HepG2 (cell line): Measurements from ENCODE around the gene ANKS6. TPM values are rescaled to one million over a fixed set of nuclear protein-coding genes. Genes with fewer than 3 reads are reported as not detected.

ENCODE experiments used
- ATAC-seq: fragments of 200-7000 bp; cut with Tn5 transposase; 3 replicates; pipeline ENCODE4 v1.9.1; 2020; ENCODE audit warnings: mild to moderate bottlenecking, moderate library complexity
- BruUV-seq: library from RNA; stranded (reverse); fragments of 400-500 nt; replicated peaks from 2 replicates; lab custom pipeline; 2021; lab: Mats Ljungman, UMichigan
- CTCF ChIA-PET: fragments of 300-600 bp; formaldehyde crosslinking; extraction: SDS; loops from one replicate; lab custom pipeline; 2021; ENCODE audit warnings: low total read pairs, inconsistent platforms, low intra/inter-chr PET ratio; lab: Yijun Ruan, JAX
- POLR2A ChIA-PET: fragments of 350-600 bp; sonication (Branson Sonifier 250); formaldehyde crosslinking; loops from one replicate; lab custom pipeline; 2020; ENCODE audit warnings: antibody characterized with exemption, inconsistent platforms; lab: Yijun Ruan, JAX
- DNase-seq: peaks from one replicate; pipeline ENCODE4 v3.0.0-alpha.2; 2015; ENCODE audit warnings: low spot score
- FAIRE-seq: peaks from 3 replicates; lab custom pipeline; 2011; peaks lifted over from hg19 to GRCh38; lab: Jason Lieb, UNC
- H2AFZ ChIP-seq: one replicate; pipeline ENCODE4 v1.6.1; 2011; ENCODE audit warnings: low read length, inconsistent platforms
- H3K27ac ChIP-seq: fragments of 300-600 bp; 3 replicates; pipeline ENCODE4 v1.8.0; 2011; ENCODE audit warnings: mixed run types, mild to moderate bottlenecking, mixed read lengths, low read length, inconsistent platforms; ENCODE audit not compliant: insufficient read depth; ENCODE audit errors: extremely low read length
- H3K27me3 ChIP-seq, 2 experiments: fragments of 200-600 bp in 1 of 2; 2 replicates in 1 of 2; 3 replicates in 1 of 2; pipeline versions ENCODE4 v1.6.0 to v1.8.0; 2011; ENCODE audit warnings: low read length in 2 of 2, mild to moderate bottlenecking in 2 of 2, moderate library complexity in 2 of 2, inconsistent platforms in 1 of 2; ENCODE audit not compliant: insufficient read depth in 2 of 2, control insufficient read depth in 1 of 2
- H3K36me3 ChIP-seq, 2 experiments: fragments of 200-600 bp in 1 of 2; replicated peaks in 1 of 2; 2 replicates in 1 of 2; 3 replicates in 1 of 2; pipeline versions ENCODE4 v1.5.1 to v1.8.0; 2011; ENCODE audit warnings: low read length in 2 of 2, inconsistent platforms in 1 of 2; ENCODE audit not compliant: insufficient read depth in 2 of 2, control insufficient read depth in 1 of 2
- H3K4me1 ChIP-seq: 2 replicates; pipeline ENCODE4 v1.5.1; 2012; ENCODE audit warnings: low read length, inconsistent platforms; ENCODE audit not compliant: insufficient read depth
- H3K4me2 ChIP-seq: 2 replicates; pipeline ENCODE4 v1.6.0; 2011; ENCODE audit warnings: low read depth, low read length, inconsistent platforms
- H3K4me3 ChIP-seq, 3 experiments: fragments of 200-600 bp in 1 of 3; sonication (generic), shearing (Covaris generic) in 1 of 3; replicated peaks in 1 of 3; 2 replicates each; pipeline ENCODE4 v1.5.1; 2011 to 2016; ENCODE audit warnings: low read length in 3 of 3, inconsistent platforms in 2 of 3, low read depth in 2 of 3, mild to moderate bottlenecking in 2 of 3, control low read depth in 1 of 3, mixed read lengths in 1 of 3; ENCODE audit not compliant: insufficient read depth in 1 of 3
- H3K79me2 ChIP-seq: one replicate; pipeline ENCODE4 v1.6.1; 2011; ENCODE audit warnings: low read length, inconsistent platforms; ENCODE audit not compliant: insufficient read depth
- H3K9ac ChIP-seq: 2 replicates; pipeline ENCODE4 v1.6.0; 2011; ENCODE audit warnings: mild to moderate bottlenecking, low read depth, low read length, inconsistent platforms; ENCODE audit not compliant: insufficient read depth
- H3K9me3 ChIP-seq: 2 replicates; pipeline ENCODE4 v1.5.1; 2012; ENCODE audit warnings: mild to moderate bottlenecking, low read length
- H4K20me1 ChIP-seq: 2 replicates; pipeline ENCODE4 v1.6.0; 2011; ENCODE audit warnings: inconsistent platforms, mild to moderate bottlenecking, low read length, moderate library complexity; ENCODE audit not compliant: insufficient read depth
- DNMT1 ChIP-seq: sonication (generic); formaldehyde crosslinking; IDR thresholded peaks from 2 replicates; pipeline ENCODE4 v1.5.1; 2020; ENCODE audit warnings: mild to moderate bottlenecking, missing genetic modification reagents
- ELF4 ChIP-seq: sonication (generic); formaldehyde crosslinking; IDR thresholded peaks from 2 replicates; pipeline ENCODE4 v1.5.0; 2020; ENCODE audit warnings: missing genetic modification reagents, mild to moderate bottlenecking, moderate library complexity, borderline replicate concordance
- GLI4 ChIP-seq: sonication (generic); formaldehyde crosslinking; IDR thresholded peaks from 2 replicates; pipeline ENCODE4 v1.5.1; 2020; ENCODE audit warnings: missing genetic modification reagents, mild to moderate bottlenecking, moderate library complexity, borderline replicate concordance
- SAFB2 ChIP-seq: sonication (generic); formaldehyde crosslinking; IDR thresholded peaks from 2 replicates; pipeline ENCODE4 v1.5.1; 2020; ENCODE audit warnings: missing genetic modification reagents, low read depth, mild to moderate bottlenecking, borderline replicate concordance
- SP1 ChIP-seq, 2 experiments: fragments of 450-650 bp in 1 of 2; sonication (generic) in 1 of 2; formaldehyde crosslinking in 1 of 2; IDR thresholded peaks; 2 replicates each; pipeline versions ENCODE4 v1.4.0 to v1.6.1; 2016 to 2020; ENCODE audit warnings: missing genetic modification reagents in 1 of 2
- TCF7L2 ChIP-seq: IDR thresholded peaks from 2 replicates; pipeline ENCODE4 v1.6.1; 2011; ENCODE audit warnings: mild to moderate bottlenecking, low read depth, low read length, moderate library complexity
- TOE1 ChIP-seq: sonication (generic); formaldehyde crosslinking; IDR thresholded peaks from 2 replicates; pipeline ENCODE4 v1.4.0; 2020; ENCODE audit warnings: mild to moderate bottlenecking, missing genetic modification reagents
- ZBTB21 ChIP-seq: sonication (generic); formaldehyde crosslinking; IDR thresholded peaks from 2 replicates; pipeline ENCODE4 v1.4.0; 2020; ENCODE audit warnings: missing genetic modification reagents
- ZFX ChIP-seq: sonication (generic); formaldehyde crosslinking; IDR thresholded peaks from 2 replicates; pipeline ENCODE4 v1.4.0; 2020; ENCODE audit warnings: mild to moderate bottlenecking, low read depth, missing genetic modification reagents, moderate library complexity
- ZNF577 ChIP-seq: sonication (generic); formaldehyde crosslinking; IDR thresholded peaks from 2 replicates; pipeline ENCODE4 v1.4.0; 2020; ENCODE audit warnings: mild to moderate bottlenecking, low read depth, missing genetic modification reagents, borderline replicate concordance
- ZNF629 ChIP-seq: sonication (generic); formaldehyde crosslinking; conservative IDR thresholded peaks from 2 replicates; pipeline ENCODE4 v1.5.0; 2020; ENCODE audit warnings: missing genetic modification reagents
- ZSCAN21 ChIP-seq: sonication (generic); formaldehyde crosslinking; IDR thresholded peaks from 2 replicates; pipeline ENCODE4 v1.8.0; 2022; ENCODE audit warnings: mild to moderate bottlenecking, missing genetic modification reagents, moderate library complexity, borderline replicate concordance
- WGBS: methylation state at CpG from one replicate; pipeline ENCODE4 v1.1.6; 2017; ENCODE audit warnings: low lambda C conversion rate; 5-methylcytosine and 5-hydroxymethylcytosine counted together
- in situ Hi-C: cut with HindIII; loops from 2 replicates; pipeline ENCODE4 v1.10.0; 2017; ENCODE audit warnings: low pct_unique_long_range_greater_than_20kb; ENCODE audit not compliant: extremely low pct_ligation_motif_present
- intact Hi-C: fragments of 100-400 bp; cut with micrococcal nuclease; formaldehyde crosslinking; loops from one replicate; pipeline ENCODE4 v1.10.0; 2022; ENCODE audit not compliant: unreplicated experiment
- polyA plus RNA-seq, 8 experiments: library from polyadenylated mRNA; depleted of rRNA in 3 of 8; stranded (reverse) in 7 of 8; unstranded in 1 of 8; fragments of >200 nt; fragmentation: Illumina TruSeq in 4 of 8; extraction: Trizol in 4 of 8; gene quantifications; 2 replicates each; pipeline versions ENCODE4 v1.2.1 to v1.2.3, GENCODE V29; 2011 to 2016; ENCODE audit warnings: low read depth in 4 of 8, missing spikeins in 1 of 8, mixed read lengths in 1 of 8; ENCODE audit not compliant: insufficient read depth in 1 of 8
- total RNA-seq, 5 experiments: library from RNA; depleted of rRNA; stranded (reverse); fragments of >200 nt; fragmentation: Illumina TruSeq; extraction: Trizol; gene quantifications; 2 replicates each; pipeline ENCODE4 v1.2.3, GENCODE V29; 2016; ENCODE audit warnings: low read depth in 1 of 5
- TF ChIP-seq, protein P1 (sequence below): sonication (generic); formaldehyde crosslinking; IDR thresholded peaks from 2 replicates; pipeline ENCODE4 v1.5.1; 2020; ENCODE audit warnings: mild to moderate bottlenecking, moderate library complexity, missing genetic modification reagents
- TF ChIP-seq, protein P2 (sequence below): sonication (generic); formaldehyde crosslinking; IDR thresholded peaks from 2 replicates; pipeline ENCODE4 v1.4.0; 2020; ENCODE audit warnings: missing genetic modification reagents, borderline replicate concordance
- TF ChIP-seq, protein P3 (sequence below): sonication (generic); formaldehyde crosslinking; IDR thresholded peaks from 2 replicates; pipeline ENCODE4 v1.4.0; 2020; ENCODE audit warnings: missing genetic modification reagents

ANKS6 gene
- total and polyA plus RNA-seq, 2 of the 13 experiments (the other 11 are each of a cell fraction or from before 2014, with no cell fraction given), result 8.8 to 10.7 TPM

DNA sequence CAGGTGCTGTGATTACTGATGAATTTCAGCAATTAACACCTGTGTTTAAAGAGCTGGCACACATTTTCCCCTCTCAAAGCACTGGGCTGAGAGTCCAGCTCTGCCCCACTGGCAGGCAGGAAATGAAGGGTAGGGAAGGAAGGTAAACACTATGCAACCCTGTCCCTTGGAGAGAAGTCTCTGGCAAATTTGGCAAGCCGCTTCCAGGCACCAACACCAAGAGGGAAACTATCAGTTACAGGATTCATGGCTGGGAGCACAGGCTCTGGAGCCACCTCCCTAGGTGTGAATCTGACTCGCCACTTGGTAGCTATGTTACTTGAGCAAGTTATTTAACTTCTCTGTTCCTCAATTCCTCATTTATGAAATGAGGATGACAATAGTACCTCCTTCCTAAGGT is 3.3 kb downstream of the ANKS6 start:
- no peak for ATAC-seq
- in situ Hi-C loops, result no loop called here
- no peak overlapping the region for H3K4me3 ChIP-seq
- BruUV-seq, result no TSS peak
- intact Hi-C loops, result no loop called here
- peaks cover 11% of the 10 kb centered on the region for H3K4me1 ChIP-seq
- no peak overlapping the region for H2AFZ ChIP-seq
- peaks cover 0 to 3% of the 10 kb centered on the region in 2 experiments; a peak in 1 of 5 replicates for H3K27me3 ChIP-seq
- no peak overlapping the region for H3K9ac ChIP-seq
- no peak for DNase-seq
- H3K9me3 ChIP-seq, result 0 out of 2 replicates have a peak, but pooled peaks cover 3% of the 10 kb centered on the region
- no peak overlapping the region for H3K4me2 ChIP-seq
- peaks cover 0 to 6% of the 10 kb centered on the region in 2 experiments; a peak in 2 of 5 replicates for H3K36me3 ChIP-seq
- H3K79me2 ChIP-seq, result no peaks in the 10 kb centered on the region
- POLR2A ChIA-PET, result no interaction called here
- H4K20me1 ChIP-seq, result peaks cover 3% of the 10 kb centered on the region; the same call in 1 of the 2 replicates
- no peak overlapping the region for H3K27ac ChIP-seq
- no peak for FAIRE-seq
- WGBS, result 95% methylated on average over 2 of the region's 2 CpGs
- CTCF ChIA-PET, result no interaction called here
- TF ChIP-seq, protein P1, sequence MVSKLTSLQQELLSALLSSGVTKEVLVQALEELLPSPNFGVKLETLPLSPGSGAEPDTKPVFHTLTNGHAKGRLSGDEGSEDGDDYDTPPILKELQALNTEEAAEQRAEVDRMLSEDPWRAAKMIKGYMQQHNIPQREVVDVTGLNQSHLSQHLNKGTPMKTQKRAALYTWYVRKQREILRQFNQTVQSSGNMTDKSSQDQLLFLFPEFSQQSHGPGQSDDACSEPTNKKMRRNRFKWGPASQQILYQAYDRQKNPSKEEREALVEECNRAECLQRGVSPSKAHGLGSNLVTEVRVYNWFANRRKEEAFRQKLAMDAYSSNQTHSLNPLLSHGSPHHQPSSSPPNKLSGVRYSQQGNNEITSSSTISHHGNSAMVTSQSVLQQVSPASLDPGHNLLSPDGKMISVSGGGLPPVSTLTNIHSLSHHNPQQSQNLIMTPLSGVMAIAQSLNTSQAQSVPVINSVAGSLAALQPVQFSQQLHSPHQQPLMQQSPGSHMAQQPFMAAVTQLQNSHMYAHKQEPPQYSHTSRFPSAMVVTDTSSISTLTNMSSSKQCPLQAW, result no peak
- TF ChIP-seq SAFB2 (CRISPR knock-in tag) (no peak), GLI4 (CRISPR knock-in tag) (no peak), ZSCAN21 (CRISPR knock-in tag) (no peak), TOE1 (CRISPR knock-in tag) (no peak), SP1 (IDR thresholded peaks at IDR 0.05) (no peak), SP1 (CRISPR knock-in tag; IDR thresholded peaks at IDR 0.05) (no peak), ZFX (no peak), DNMT1 (CRISPR knock-in tag) (no peak), ELF4 (CRISPR knock-in tag) (no peak), ZNF629 (CRISPR knock-in tag) (no peak), ZBTB21 (CRISPR knock-in tag) (no peak), TCF7L2 (no peak), ZNF577 (CRISPR knock-in tag) (no peak)
- TF ChIP-seq, protein P2, sequence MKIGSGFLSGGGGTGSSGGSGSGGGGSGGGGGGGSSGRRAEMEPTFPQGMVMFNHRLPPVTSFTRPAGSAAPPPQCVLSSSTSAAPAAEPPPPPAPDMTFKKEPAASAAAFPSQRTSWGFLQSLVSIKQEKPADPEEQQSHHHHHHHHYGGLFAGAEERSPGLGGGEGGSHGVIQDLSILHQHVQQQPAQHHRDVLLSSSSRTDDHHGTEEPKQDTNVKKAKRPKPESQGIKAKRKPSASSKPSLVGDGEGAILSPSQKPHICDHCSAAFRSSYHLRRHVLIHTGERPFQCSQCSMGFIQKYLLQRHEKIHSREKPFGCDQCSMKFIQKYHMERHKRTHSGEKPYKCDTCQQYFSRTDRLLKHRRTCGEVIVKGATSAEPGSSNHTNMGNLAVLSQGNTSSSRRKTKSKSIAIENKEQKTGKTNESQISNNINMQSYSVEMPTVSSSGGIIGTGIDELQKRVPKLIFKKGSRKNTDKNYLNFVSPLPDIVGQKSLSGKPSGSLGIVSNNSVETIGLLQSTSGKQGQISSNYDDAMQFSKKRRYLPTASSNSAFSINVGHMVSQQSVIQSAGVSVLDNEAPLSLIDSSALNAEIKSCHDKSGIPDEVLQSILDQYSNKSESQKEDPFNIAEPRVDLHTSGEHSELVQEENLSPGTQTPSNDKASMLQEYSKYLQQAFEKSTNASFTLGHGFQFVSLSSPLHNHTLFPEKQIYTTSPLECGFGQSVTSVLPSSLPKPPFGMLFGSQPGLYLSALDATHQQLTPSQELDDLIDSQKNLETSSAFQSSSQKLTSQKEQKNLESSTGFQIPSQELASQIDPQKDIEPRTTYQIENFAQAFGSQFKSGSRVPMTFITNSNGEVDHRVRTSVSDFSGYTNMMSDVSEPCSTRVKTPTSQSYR, result no peak
- TF ChIP-seq, protein P3, sequence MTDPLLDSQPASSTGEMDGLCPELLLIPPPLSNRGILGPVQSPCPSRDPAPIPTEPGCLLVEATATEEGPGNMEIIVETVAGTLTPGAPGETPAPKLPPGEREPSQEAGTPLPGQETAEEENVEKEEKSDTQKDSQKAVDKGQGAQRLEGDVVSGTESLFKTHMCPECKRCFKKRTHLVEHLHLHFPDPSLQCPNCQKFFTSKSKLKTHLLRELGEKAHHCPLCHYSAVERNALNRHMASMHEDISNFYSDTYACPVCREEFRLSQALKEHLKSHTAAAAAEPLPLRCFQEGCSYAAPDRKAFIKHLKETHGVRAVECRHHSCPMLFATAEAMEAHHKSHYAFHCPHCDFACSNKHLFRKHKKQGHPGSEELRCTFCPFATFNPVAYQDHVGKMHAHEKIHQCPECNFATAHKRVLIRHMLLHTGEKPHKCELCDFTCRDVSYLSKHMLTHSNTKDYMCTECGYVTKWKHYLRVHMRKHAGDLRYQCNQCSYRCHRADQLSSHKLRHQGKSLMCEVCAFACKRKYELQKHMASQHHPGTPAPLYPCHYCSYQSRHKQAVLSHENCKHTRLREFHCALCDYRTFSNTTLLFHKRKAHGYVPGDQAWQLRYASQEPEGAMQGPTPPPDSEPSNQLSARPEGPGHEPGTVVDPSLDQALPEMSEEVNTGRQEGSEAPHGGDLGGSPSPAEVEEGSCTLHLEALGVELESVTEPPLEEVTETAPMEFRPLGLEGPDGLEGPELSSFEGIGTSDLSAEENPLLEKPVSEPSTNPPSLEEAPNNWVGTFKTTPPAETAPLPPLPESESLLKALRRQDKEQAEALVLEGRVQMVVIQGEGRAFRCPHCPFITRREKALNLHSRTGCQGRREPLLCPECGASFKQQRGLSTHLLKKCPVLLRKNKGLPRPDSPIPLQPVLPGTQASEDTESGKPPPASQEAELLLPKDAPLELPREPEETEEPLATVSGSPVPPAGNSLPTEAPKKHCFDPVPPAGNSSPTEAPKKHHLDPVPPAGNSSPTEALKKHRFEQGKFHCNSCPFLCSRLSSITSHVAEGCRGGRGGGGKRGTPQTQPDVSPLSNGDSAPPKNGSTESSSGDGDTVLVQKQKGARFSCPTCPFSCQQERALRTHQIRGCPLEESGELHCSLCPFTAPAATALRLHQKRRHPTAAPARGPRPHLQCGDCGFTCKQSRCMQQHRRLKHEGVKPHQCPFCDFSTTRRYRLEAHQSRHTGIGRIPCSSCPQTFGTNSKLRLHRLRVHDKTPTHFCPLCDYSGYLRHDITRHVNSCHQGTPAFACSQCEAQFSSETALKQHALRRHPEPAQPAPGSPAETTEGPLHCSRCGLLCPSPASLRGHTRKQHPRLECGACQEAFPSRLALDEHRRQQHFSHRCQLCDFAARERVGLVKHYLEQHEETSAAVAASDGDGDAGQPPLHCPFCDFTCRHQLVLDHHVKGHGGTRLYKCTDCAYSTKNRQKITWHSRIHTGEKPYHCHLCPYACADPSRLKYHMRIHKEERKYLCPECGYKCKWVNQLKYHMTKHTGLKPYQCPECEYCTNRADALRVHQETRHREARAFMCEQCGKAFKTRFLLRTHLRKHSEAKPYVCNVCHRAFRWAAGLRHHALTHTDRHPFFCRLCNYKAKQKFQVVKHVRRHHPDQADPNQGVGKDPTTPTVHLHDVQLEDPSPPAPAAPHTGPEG (CRISPR knock-in tag), result no peak
